H9 (cell line): Measurements from ENCODE around the gene OR1J2. TPM values are rescaled to one million over a fixed set of nuclear protein-coding genes. Genes with fewer than 3 reads are reported as not detected.

Experiments used
- DNase-seq: peaks from one replicate; pipeline ENCODE4 v3.0.0-alpha.2; 2017
- H2AFZ ChIP-seq: one replicate; pipeline ENCODE4 v1.6.1; 2013; ENCODE audit warnings: mild to moderate bottlenecking, low read length, control low read depth, moderate library complexity
- H2AK5ac ChIP-seq: 2 replicates; pipeline ENCODE4 v1.6.1; 2013; ENCODE audit warnings: low read length, control low read depth, mixed read lengths; ENCODE audit not compliant: insufficient read length
- H2BK120ac ChIP-seq: one replicate; pipeline ENCODE4 v1.6.1; 2013; ENCODE audit warnings: low read depth, mild to moderate bottlenecking, low read length, control low read depth, inconsistent platforms; ENCODE audit not compliant: poor library complexity, severe bottlenecking
- H2BK12ac ChIP-seq: 2 replicates; pipeline ENCODE4 v1.6.1; 2013; ENCODE audit warnings: low read length, control low read depth, mixed read lengths, low read depth; ENCODE audit not compliant: insufficient read length
- H2BK15ac ChIP-seq: 2 replicates; pipeline ENCODE4 v1.6.1; 2013; ENCODE audit warnings: low read depth, low read length, control low read depth
- H2BK20ac ChIP-seq: one replicate; pipeline ENCODE4 v1.6.1; 2013; ENCODE audit warnings: low read depth, mild to moderate bottlenecking, low read length, control low read depth, inconsistent platforms; ENCODE audit not compliant: poor library complexity, severe bottlenecking
- H2BK5ac ChIP-seq: 2 replicates; pipeline ENCODE4 v1.6.1; 2013; ENCODE audit warnings: low read length, control low read depth, mixed read lengths; ENCODE audit not compliant: insufficient read length
- H3K14ac ChIP-seq: 2 replicates; pipeline ENCODE4 v1.6.1; 2013; ENCODE audit warnings: low read length, control low read depth; ENCODE audit not compliant: insufficient read depth
- H3K18ac ChIP-seq: 2 replicates; pipeline ENCODE4 v1.6.1; 2013; ENCODE audit warnings: low read depth, mild to moderate bottlenecking, mixed read lengths, low read length, control low read depth; ENCODE audit not compliant: insufficient read length
- H3K23ac ChIP-seq: 2 replicates; pipeline ENCODE4 v1.6.1; 2013; ENCODE audit warnings: low read length, control low read depth, mixed read lengths, low read depth; ENCODE audit not compliant: insufficient read length
- H3K23me2 ChIP-seq: 2 replicates; pipeline ENCODE4 v1.6.1; 2013; ENCODE audit warnings: low read depth, mild to moderate bottlenecking, mixed read lengths, low read length, control low read depth; ENCODE audit not compliant: insufficient read length, poor library complexity, severe bottlenecking
- H3K27ac ChIP-seq: 2 replicates; pipeline ENCODE4 v1.5.1; 2013; ENCODE audit warnings: low read length, control low read depth, mixed read lengths, low read depth; ENCODE audit not compliant: insufficient read length
- H3K27me3 ChIP-seq: 2 replicates; pipeline ENCODE4 v1.6.1; 2013; ENCODE audit warnings: low read length, control low read depth, inconsistent platforms; ENCODE audit not compliant: insufficient read depth
- H3K4ac ChIP-seq: 2 replicates; pipeline ENCODE4 v1.6.1; 2013; ENCODE audit warnings: low read depth, mild to moderate bottlenecking, control low read depth, inconsistent platforms, low read length, moderate library complexity
- H3K4me1 ChIP-seq: 2 replicates; pipeline ENCODE4 v1.6.1; 2013; ENCODE audit warnings: low read length, control low read depth, inconsistent platforms; ENCODE audit not compliant: insufficient read depth
- H3K4me2 ChIP-seq: 2 replicates; pipeline ENCODE4 v1.6.1; 2013; ENCODE audit warnings: low read length, control low read depth, mixed read lengths; ENCODE audit not compliant: insufficient read length, insufficient read depth
- H3K56ac ChIP-seq: 2 replicates; pipeline ENCODE4 v1.6.1; 2013; ENCODE audit warnings: low read depth, mild to moderate bottlenecking, mixed read lengths, low read length, control low read depth; ENCODE audit not compliant: insufficient read length
- H3K79me1 ChIP-seq: 2 replicates; pipeline ENCODE4 v1.6.1; 2013; ENCODE audit warnings: low read depth, mild to moderate bottlenecking, moderate library complexity, low read length, control low read depth, inconsistent platforms; ENCODE audit not compliant: insufficient read depth, poor library complexity, severe bottlenecking
- H3K79me2 ChIP-seq: 2 replicates; pipeline ENCODE4 v1.6.1; 2013; ENCODE audit warnings: low read length, control low read depth, inconsistent platforms; ENCODE audit not compliant: insufficient read depth
- H3K9ac ChIP-seq: 2 replicates; pipeline ENCODE4 v1.6.1; 2013; ENCODE audit warnings: low read length, control low read depth, mixed read lengths; ENCODE audit not compliant: insufficient read length; ENCODE audit errors: extremely low read depth
- H3K9me3 ChIP-seq: one replicate; pipeline ENCODE4 v1.6.1; 2013; ENCODE audit warnings: low read depth, low read length, inconsistent platforms; ENCODE audit not compliant: control insufficient read depth
- H3T11ph ChIP-seq: one replicate; pipeline ENCODE4 v1.6.1; 2013; ENCODE audit warnings: mild to moderate bottlenecking, low read length, control low read depth, inconsistent platforms
- H4K20me1 ChIP-seq: one replicate; pipeline ENCODE4 v1.6.1; 2013; ENCODE audit not compliant: control insufficient read depth, insufficient read length, insufficient read depth
- H4K5ac ChIP-seq: 2 replicates; pipeline ENCODE4 v1.6.1; 2013; ENCODE audit warnings: low read depth, mild to moderate bottlenecking, mixed read lengths, low read length, control low read depth; ENCODE audit not compliant: insufficient read length
- H4K8ac ChIP-seq: replicated peaks from 2 replicates; pipeline ENCODE4 v1.6.1; 2013; ENCODE audit warnings: low read length, control low read depth, mixed read lengths, low read depth; ENCODE audit not compliant: insufficient read length
- H4K91ac ChIP-seq: 2 replicates; pipeline ENCODE4 v1.6.1; 2013; ENCODE audit warnings: low read depth, mild to moderate bottlenecking, moderate library complexity, mixed read lengths, low read length, control low read depth; ENCODE audit not compliant: insufficient read length
- H3K27ac Mint-ChIP-seq, 3 experiments: 2 replicates in 2 of 3; 3 replicates in 1 of 3; pipeline ENCODE4 v1.8.0; 2020 to 2021; ENCODE audit warnings: mixed read lengths in 3 of 3, mild to moderate bottlenecking in 1 of 3, moderate library complexity in 1 of 3
- H3K27me3 Mint-ChIP-seq: 2 replicates; pipeline ENCODE4 v1.8.0; 2021; ENCODE audit warnings: low read depth, mild to moderate bottlenecking, moderate library complexity, mixed read lengths
- H3K36me3 Mint-ChIP-seq, 3 experiments: 2 replicates in 2 of 3; 3 replicates in 1 of 3; pipeline ENCODE4 v1.8.0; 2020 to 2021; ENCODE audit warnings: low read depth in 3 of 3, mixed read lengths in 3 of 3; ENCODE audit not compliant: insufficient read depth in 1 of 3
- H3K4me1 Mint-ChIP-seq, 2 experiments: 2 replicates each; pipeline ENCODE4 v1.8.0; 2020; ENCODE audit warnings: mixed read lengths in 2 of 2
- H3K4me3 Mint-ChIP-seq, 2 experiments: 2 replicates in 1 of 2; 3 replicates in 1 of 2; pipeline ENCODE4 v1.8.0; 2020 to 2021; ENCODE audit warnings: mild to moderate bottlenecking in 2 of 2, mixed read lengths in 2 of 2, moderate library complexity in 1 of 2
- H3K9me3 Mint-ChIP-seq, 2 experiments: 2 replicates in 1 of 2; 3 replicates in 1 of 2; pipeline ENCODE4 v1.8.0; 2020; ENCODE audit warnings: mild to moderate bottlenecking in 2 of 2, mixed read lengths in 2 of 2, moderate library complexity in 1 of 2
- WGBS: extraction: QIAGEN DNeasy Blood & Tissue Kit; methylation state at CpG from one replicate; pipeline ENCODE4 v1.1.7; 2013; ENCODE audit warnings: missing lambda C conversion rate, low lambda C conversion rate, mixed read lengths; ENCODE audit not compliant: insufficient read length; ENCODE audit errors: extremely low coverage; 5-methylcytosine and 5-hydroxymethylcytosine counted together
- total RNA-seq: library from RNA; stranded (reverse); gene quantifications from 2 replicates; pipeline ENCODE4 v1.2.1, GENCODE V29; 2021
- TF ChIP-seq, protein P1 (sequence below): fragments of 200-600 bp; sonication (generic); conservative IDR thresholded peaks from 3 replicates; pipeline ENCODE4 v1.8.0; 2021; ENCODE audit warnings: antibody characterized with exemption, mild to moderate bottlenecking

OR1J2 gene
- total RNA-seq, 1 experiment from 2014 or later, result not detected

DNA sequence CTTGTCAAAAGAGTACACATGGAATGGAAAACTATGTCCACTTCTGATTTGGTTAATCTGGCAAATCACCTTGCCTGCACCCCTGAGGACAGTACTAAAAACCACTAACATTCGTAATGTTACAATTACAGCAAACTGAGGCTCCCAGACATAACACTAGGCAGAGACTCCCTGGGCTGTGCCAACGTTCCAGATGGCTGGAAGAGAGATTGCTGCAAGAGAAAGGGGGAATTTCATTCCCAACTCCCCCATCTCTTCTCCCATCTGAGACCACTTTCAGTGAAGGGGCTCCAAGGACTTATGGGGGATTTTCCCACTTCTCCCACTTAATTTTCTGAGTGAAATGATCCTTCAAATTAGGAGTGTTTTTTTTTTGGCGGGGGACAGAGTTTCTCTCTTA, 44.1 kb upstream of the OR1J2 start:
- Mint-ChIP-seq H3K27me3 (peaks cover 14% of the 10 kb centered on the region), H3K36me3 (peaks cover 0 to 7% (median 0%) of the 10 kb centered on the region in 3 experiments; a peak in 2 of 7 replicates), H3K27ac (no peak overlapping the region), H3K4me1 (peaks cover 5% of the 10 kb centered on the region in 2 experiments; a peak in 2 of 4 replicates), H3K4me3 (no peak overlapping the region), H3K9me3 (peaks cover 41 to 57% of the 10 kb centered on the region in 2 experiments)
- no peak overlapping the region for H4K91ac ChIP-seq
- H2AFZ ChIP-seq, result no peak overlapping the region
- no peak overlapping the region for H3K14ac ChIP-seq
- H2AK5ac ChIP-seq, result no peak overlapping the region
- H2BK20ac ChIP-seq, result no peak overlapping the region
- H3K4me1 ChIP-seq, result no peaks in the 10 kb centered on the region
- no peaks in the 10 kb centered on the region for H3K79me1 ChIP-seq
- H3T11ph ChIP-seq, result no peak overlapping the region
- no peak overlapping the region for H3K27ac ChIP-seq
- H3K79me2 ChIP-seq, result no peaks in the 10 kb centered on the region
- no peak for DNase-seq
- no peak overlapping the region for H3K56ac ChIP-seq
- no peak overlapping the region for H3K4me2 ChIP-seq
- H2BK15ac ChIP-seq, result no peak overlapping the region
- H3K4ac ChIP-seq, result no peak overlapping the region
- no peak overlapping the region for H3K9ac ChIP-seq
- H4K20me1 ChIP-seq, result no peaks in the 10 kb centered on the region
- H4K8ac ChIP-seq, result no peak overlapping the region
- no peak overlapping the region for H4K5ac ChIP-seq
- H3K23me2 ChIP-seq, result no peaks in the 10 kb centered on the region
- no peak overlapping the region for H3K23ac ChIP-seq
- peaks cover 11% of the 10 kb centered on the region for H3K9me3 ChIP-seq
- no peak overlapping the region for H2BK12ac ChIP-seq
- H2BK120ac ChIP-seq, result no peak overlapping the region
- TF ChIP-seq, protein P1, sequence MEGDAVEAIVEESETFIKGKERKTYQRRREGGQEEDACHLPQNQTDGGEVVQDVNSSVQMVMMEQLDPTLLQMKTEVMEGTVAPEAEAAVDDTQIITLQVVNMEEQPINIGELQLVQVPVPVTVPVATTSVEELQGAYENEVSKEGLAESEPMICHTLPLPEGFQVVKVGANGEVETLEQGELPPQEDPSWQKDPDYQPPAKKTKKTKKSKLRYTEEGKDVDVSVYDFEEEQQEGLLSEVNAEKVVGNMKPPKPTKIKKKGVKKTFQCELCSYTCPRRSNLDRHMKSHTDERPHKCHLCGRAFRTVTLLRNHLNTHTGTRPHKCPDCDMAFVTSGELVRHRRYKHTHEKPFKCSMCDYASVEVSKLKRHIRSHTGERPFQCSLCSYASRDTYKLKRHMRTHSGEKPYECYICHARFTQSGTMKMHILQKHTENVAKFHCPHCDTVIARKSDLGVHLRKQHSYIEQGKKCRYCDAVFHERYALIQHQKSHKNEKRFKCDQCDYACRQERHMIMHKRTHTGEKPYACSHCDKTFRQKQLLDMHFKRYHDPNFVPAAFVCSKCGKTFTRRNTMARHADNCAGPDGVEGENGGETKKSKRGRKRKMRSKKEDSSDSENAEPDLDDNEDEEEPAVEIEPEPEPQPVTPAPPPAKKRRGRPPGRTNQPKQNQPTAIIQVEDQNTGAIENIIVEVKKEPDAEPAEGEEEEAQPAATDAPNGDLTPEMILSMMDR, result no peak
- H3K18ac ChIP-seq, result no peak overlapping the region
- H2BK5ac ChIP-seq, result no peak overlapping the region
- H3K27me3 ChIP-seq, result no peaks in the 10 kb centered on the region
- no CpG with 5 or more reads among the region's 3 CpGs for WGBS
